ENCODE results near the gene OGFOD3.
"Not testable (repeated sequence)": the region's sequence is repeated elsewhere in the genome, so short reads cannot be mapped to it uniquely, and the experiment has no call there.

The OGFOD3 gene

GRCh38 chr17:82350182-82351030 lies 68.0 kb downstream of the OGFOD3 start:
- DNase-seq: peak; percentile 26

DNA sequence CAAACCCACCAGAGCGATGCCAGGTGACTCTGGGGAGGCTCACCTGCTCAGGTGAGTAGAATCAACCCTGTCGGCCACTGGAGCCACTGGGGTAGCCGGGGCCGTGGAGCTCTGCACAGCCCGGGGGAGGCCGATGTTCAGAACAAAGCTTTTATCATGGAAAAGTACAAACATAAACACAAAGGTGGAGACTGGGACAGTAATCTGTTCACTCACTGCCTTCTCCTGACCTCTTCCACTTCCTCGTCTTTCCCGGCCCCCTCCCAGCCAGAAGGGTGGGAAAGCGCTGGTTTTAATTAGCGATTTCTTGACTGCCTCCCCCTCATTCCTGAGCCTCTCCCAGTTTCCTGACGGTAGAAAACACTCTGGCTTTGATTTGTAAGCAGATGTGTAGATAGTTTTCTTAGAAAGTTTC lies 69.1 kb downstream of the OGFOD3 start:
- DNase-seq: no peak

GRCh38 chr17:82348866-82349265 lies 69.5 kb downstream of the OGFOD3 start:
- DNase-seq: no peak

GRCh38 chr17:82348434-82348833 lies 70.0 kb downstream of the OGFOD3 start:
- DNase-seq: no peak

- DNase-seq: not testable (repeated sequence)
Measured at GRCh38 chr17:82347994-82348393, 70.4 kb downstream of the OGFOD3 start.

DNA sequence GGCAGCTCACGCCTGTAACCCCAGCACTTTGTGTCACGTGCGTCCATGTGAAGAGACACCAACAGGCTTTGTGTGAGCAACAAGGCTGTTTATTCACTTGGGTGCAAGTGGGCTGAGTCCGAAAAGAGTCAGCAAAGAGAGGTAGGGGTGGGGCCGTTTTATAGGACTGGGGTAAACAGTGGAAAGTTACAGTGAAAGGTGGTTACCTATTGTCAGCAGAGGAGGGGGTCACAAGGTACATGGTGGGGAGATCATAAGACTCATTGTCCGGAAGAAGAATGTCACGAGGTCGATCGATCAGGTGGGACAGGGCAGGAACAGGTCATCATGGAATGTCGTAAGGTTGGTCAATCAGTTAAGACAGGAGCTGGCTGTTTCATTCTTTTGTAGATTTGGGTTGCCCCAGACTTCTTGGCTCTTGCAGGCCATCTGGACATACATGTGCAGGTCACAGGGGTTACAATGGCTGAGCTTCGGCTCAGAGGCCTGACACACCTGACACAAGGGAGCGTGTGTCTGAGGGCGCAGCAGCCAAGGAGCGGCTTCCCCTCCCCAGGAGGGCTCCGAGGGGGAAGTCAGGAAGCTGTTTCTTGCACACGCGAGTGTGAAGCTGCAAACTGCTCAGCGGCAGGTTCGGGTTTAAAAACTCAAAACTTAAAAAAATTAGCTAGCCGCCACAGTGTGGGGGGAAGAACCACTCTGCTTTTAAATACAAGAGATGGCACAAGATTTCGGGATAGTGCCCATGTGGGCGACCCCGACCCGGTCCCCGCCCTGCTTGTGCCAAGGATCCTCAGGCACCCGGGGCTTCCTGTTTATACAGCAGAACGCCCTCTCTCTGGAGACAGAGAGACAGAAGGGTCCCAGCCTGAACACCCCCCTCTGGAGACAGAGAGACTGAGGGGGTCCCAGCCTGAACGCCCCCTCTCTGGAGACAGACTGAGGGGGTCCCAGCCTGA lies 71.8 kb downstream of the OGFOD3 start:
- no peak for DNase-seq

- no peak for DNase-seq
Measured at GRCh38 chr17:82345151-82345976, 73.0 kb downstream of the OGFOD3 start.

GRCh38 chr17:82344175-82344907 lies 74.0 kb downstream of the OGFOD3 start:
- no peak for DNase-seq

DNA sequence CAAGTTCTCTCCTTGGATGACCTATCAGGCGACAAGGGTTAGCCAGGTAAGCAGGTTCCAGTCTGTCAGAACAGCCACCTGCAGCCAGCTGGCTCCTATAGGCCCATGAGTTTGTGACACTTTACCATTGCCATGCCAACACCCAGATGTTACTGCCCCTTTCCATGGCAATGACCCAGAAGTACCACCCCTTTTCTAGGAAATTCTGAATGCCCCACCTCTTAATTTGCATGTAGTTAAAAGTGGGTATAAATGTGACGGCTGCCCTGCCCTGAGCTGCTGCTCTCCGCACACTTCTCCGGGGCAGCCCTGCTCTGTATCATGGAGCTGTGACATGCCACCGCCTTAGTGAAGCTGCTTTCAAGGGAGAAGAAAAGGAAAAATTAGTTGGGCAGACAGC lies 74.8 kb downstream of the OGFOD3 start:
- no peak for DNase-seq

DNA sequence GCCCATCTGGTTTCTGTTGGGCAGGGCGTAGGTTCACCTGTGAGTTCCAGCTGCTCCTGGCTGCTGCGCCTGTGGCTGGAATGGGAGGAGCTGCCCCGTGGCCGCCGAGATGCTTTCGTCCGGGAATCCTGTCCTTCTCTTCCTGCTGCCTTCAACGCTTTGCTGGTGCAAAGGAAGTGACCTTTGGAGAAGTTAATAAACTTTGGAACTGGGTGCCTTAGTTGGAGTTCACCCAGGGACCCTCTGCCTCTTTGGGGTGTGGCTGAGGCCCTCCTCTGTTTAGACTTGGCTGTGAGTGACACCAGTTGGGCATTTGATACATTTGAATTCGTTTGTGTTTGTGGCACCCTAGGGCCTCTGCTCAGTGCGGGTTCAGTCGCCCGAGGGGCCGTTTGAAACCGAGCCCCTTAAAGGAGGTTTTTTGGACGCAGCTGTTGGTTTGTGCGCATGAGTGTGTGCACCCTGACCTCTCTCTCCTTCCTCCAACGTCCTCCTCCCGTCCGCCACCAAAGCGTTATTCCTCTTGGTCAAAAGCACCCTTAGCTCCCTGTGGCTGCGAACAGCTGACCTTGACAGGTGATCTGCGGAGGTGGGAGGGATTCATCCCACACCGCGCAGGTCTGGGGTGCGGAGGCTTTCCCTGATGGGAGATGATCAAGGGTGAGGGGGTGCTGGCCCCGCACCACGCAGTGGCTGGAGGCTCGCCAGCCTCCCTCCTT lies 75.9 kb downstream of the OGFOD3 start:
- DNase-seq: no peak

- DNase-seq: no peak
Measured at GRCh38 chr17:82339634-82340580, 78.5 kb downstream of the OGFOD3 start.

All from CD4-positive, alpha-beta T cell treated with Interleukin-4 for 4 hours (primary cell).